Nephron progenitor cell (in vitro differentiated cells): ENCODE data around the gene VWA8.

Experiments used
- DNase-seq: peaks from one replicate; pipeline ENCODE4 v3.0.0; 2021
- H3K27ac Mint-ChIP-seq: 2 replicates; pipeline ENCODE4 v1.8.0; 2021; ENCODE audit warnings: mild to moderate bottlenecking, moderate library complexity, mixed read lengths
- H3K27me3 Mint-ChIP-seq: 2 replicates; pipeline ENCODE4 v1.8.0; 2021; ENCODE audit warnings: mild to moderate bottlenecking, low read depth, mixed read lengths; ENCODE audit not compliant: poor library complexity
- H3K36me3 Mint-ChIP-seq: 2 replicates; pipeline ENCODE4 v1.8.0; 2021; ENCODE audit warnings: low read depth, mixed read lengths
- H3K4me1 Mint-ChIP-seq: 2 replicates; pipeline ENCODE4 v1.8.0; 2021; ENCODE audit warnings: mixed read lengths
- H3K4me3 Mint-ChIP-seq: 2 replicates; pipeline ENCODE4 v1.8.0; 2021; ENCODE audit warnings: mild to moderate bottlenecking, moderate library complexity, mixed read lengths
- H3K9me3 Mint-ChIP-seq: 2 replicates; pipeline ENCODE4 v1.8.0; 2021; ENCODE audit warnings: mild to moderate bottlenecking, moderate library complexity, mixed read lengths
- TF ChIP-seq, protein P1 (sequence below): fragments of 200-600 bp; sonication (generic); IDR thresholded peaks from 2 replicates; pipeline ENCODE4 v1.5.0; 2021; ENCODE audit warnings: antibody characterized with exemption

VWA8 gene

GRCh38 chr13:41941174-41941573, 19.7 kb downstream of the VWA8 start:
- DNase-seq: no peak
- Mint-ChIP-seq H3K4me1 (no peaks in the 10 kb centered on the region), H3K9me3 (peaks cover 13% of the 10 kb centered on the region), H3K36me3 (peaks cover 22% of the 10 kb centered on the region), H3K4me3 (no peak overlapping the region), H3K27me3 (no peaks in the 10 kb centered on the region), H3K27ac (no peak overlapping the region)
- TF ChIP-seq, protein P1, sequence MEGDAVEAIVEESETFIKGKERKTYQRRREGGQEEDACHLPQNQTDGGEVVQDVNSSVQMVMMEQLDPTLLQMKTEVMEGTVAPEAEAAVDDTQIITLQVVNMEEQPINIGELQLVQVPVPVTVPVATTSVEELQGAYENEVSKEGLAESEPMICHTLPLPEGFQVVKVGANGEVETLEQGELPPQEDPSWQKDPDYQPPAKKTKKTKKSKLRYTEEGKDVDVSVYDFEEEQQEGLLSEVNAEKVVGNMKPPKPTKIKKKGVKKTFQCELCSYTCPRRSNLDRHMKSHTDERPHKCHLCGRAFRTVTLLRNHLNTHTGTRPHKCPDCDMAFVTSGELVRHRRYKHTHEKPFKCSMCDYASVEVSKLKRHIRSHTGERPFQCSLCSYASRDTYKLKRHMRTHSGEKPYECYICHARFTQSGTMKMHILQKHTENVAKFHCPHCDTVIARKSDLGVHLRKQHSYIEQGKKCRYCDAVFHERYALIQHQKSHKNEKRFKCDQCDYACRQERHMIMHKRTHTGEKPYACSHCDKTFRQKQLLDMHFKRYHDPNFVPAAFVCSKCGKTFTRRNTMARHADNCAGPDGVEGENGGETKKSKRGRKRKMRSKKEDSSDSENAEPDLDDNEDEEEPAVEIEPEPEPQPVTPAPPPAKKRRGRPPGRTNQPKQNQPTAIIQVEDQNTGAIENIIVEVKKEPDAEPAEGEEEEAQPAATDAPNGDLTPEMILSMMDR: no peak

GRCh38 chr13:41939398-41939797, 21.5 kb downstream of the VWA8 start:
- Mint-ChIP-seq H3K9me3 (peaks cover 2% of the 10 kb centered on the region), H3K36me3 (peaks cover 14% of the 10 kb centered on the region), H3K4me3 (no peak overlapping the region), H3K4me1 (no peaks in the 10 kb centered on the region), H3K27me3 (no peaks in the 10 kb centered on the region), H3K27ac (no peak overlapping the region)
- no peak for DNase-seq
- TF ChIP-seq, protein P1: no peak

- H3K9me3 Mint-ChIP-seq: peaks cover 7% of the 10 kb centered on the region
- H3K36me3 Mint-ChIP-seq: peaks cover 19% of the 10 kb centered on the region
- H3K27me3 Mint-ChIP-seq: no peaks in the 10 kb centered on the region
- no peak for DNase-seq
- TF ChIP-seq, protein P1: no peak
- H3K4me3 Mint-ChIP-seq: no peak overlapping the region
- no peak overlapping the region for H3K27ac Mint-ChIP-seq
- H3K4me1 Mint-ChIP-seq: no peaks in the 10 kb centered on the region
These were observed 22.0 kb downstream of the VWA8 start for GRCh38 chr13:41938918-41939317.

- TF ChIP-seq, protein P1: no peak
- Mint-ChIP-seq H3K36me3 (peaks cover 31% of the 10 kb centered on the region), H3K27ac (no peak overlapping the region), H3K9me3 (peaks cover 14% of the 10 kb centered on the region), H3K27me3 (no peaks in the 10 kb centered on the region), H3K4me1 (no peaks in the 10 kb centered on the region), H3K4me3 (no peak overlapping the region)
- DNase-seq: no peak
These were observed 23.5 kb downstream of the VWA8 start for GRCh38 chr13:41937388-41937787.

DNA sequence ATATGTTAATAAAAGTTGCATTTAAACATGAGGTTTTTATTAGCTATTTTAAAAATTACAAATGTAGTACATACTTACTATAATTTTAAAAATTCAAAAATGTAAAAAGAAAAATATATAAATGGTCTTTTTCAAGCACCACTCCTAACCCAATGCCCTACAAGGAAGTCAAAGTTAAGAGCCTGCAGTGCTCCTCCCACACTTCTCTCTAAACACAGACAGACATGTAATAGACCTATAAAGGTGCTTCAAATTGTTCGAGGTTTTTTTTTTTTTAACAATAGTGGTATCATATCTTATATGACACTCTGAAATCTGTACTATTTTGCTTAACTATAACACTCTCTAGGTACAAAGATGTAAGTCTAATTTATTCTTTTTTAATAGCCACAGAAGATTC, 25.4 kb downstream of the VWA8 start:
- no peak overlapping the region for H3K4me3 Mint-ChIP-seq
- H3K36me3 Mint-ChIP-seq: peaks cover 39% of the 10 kb centered on the region
- no peak for DNase-seq
- no peaks in the 10 kb centered on the region for H3K4me1 Mint-ChIP-seq
- H3K9me3 Mint-ChIP-seq: peaks cover 14% of the 10 kb centered on the region
- TF ChIP-seq, protein P1: no peak
- H3K27me3 Mint-ChIP-seq: no peaks in the 10 kb centered on the region
- H3K27ac Mint-ChIP-seq: no peak overlapping the region

- Mint-ChIP-seq H3K36me3 (peaks cover 44% of the 10 kb centered on the region), H3K4me3 (no peak overlapping the region), H3K27ac (no peak overlapping the region), H3K9me3 (peaks cover 14% of the 10 kb centered on the region), H3K27me3 (no peaks in the 10 kb centered on the region), H3K4me1 (no peaks in the 10 kb centered on the region)
- no peak for DNase-seq
- TF ChIP-seq, protein P1: no peak
These were observed 25.9 kb downstream of the VWA8 start for GRCh38 chr13:41934994-41935393.
